Activated T-cell treated with anti-CD3 and anti-CD28 coated beads, Interleukin-2, amount 50 U/mL, for 24 hours (primary cell): ENCODE results near the gene AHCYL2.
A peak's percentile ranks its signal among the peaks of the same experiment; 100 is the strongest.
"Not testable (repeated sequence)": the region's sequence is repeated elsewhere in the genome, so short reads cannot be mapped to it uniquely, and the experiment has no call there.

Experiments used
- DNase-seq: peaks from one replicate; pipeline ENCODE4 v3.0.0-alpha.2; 2020
- H3K27ac Mint-ChIP-seq: 2 replicates; pipeline ENCODE4 v1.8.0; 2020; ENCODE audit warnings: mild to moderate bottlenecking, mixed read lengths
- H3K27me3 Mint-ChIP-seq: 2 replicates; pipeline ENCODE4 v1.8.0; 2020; ENCODE audit warnings: mixed read lengths
- H3K36me3 Mint-ChIP-seq: 2 replicates; pipeline ENCODE4 v1.8.0; 2020; ENCODE audit warnings: low read depth, mixed read lengths
- H3K4me1 Mint-ChIP-seq: 2 replicates; pipeline ENCODE4 v1.8.0; 2020; ENCODE audit warnings: low read depth, mixed read lengths
- H3K4me3 Mint-ChIP-seq: 2 replicates; pipeline ENCODE4 v1.8.0; 2020; ENCODE audit warnings: mild to moderate bottlenecking, moderate library complexity, mixed read lengths
- H3K9me3 Mint-ChIP-seq: 2 replicates; pipeline ENCODE4 v1.8.0; 2020; ENCODE audit warnings: mixed read lengths

Gene AHCYL2

GRCh38 chr7:129470411-129470810, 245.6 kb downstream of the AHCYL2 start:
- Mint-ChIP-seq H3K27me3 (no peaks in the 10 kb centered on the region), H3K4me3 (no peak overlapping the region), H3K9me3 (no peaks in the 10 kb centered on the region), H3K4me1 (peaks cover 22% of the 10 kb centered on the region), H3K27ac (peak overlapping the region; percentile 85), H3K36me3 (peaks cover 25% of the 10 kb centered on the region)
- DNase-seq = no peak

GRCh38 chr7:129471402-129471827, 246.6 kb downstream of the AHCYL2 start:
- Mint-ChIP-seq H3K27ac (peak overlapping the region; percentile 85), H3K36me3 (peaks cover 31% of the 10 kb centered on the region), H3K4me3 (no peak overlapping the region), H3K9me3 (no peaks in the 10 kb centered on the region), H3K4me1 (peaks cover 22% of the 10 kb centered on the region), H3K27me3 (no peaks in the 10 kb centered on the region)
- no peak for DNase-seq

DNA sequence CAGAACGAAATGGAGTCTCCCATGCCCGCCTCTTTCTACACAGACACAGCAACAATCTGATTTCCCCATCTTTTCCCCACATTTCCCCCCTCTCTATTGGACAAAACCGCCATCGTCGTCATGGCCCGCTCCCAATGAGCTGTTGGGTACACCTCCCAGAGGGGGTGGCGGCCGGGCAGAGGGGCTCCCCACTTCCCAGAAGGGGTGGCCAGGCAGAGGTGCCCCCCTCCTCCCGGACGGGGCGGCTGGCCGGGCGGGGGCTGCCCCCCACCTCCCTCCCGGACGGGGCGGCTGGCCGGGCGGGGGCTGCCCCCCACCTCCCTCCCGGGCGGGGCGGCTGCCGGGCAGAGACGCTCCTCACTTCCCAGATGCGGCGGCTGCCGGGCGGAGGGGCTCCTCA, 251.1 kb downstream of the AHCYL2 start:
- H3K9me3 Mint-ChIP-seq, H3K27me3 Mint-ChIP-seq, DNase-seq, H3K4me3 Mint-ChIP-seq, H3K27ac Mint-ChIP-seq: not testable (repeated sequence)
- Mint-ChIP-seq H3K4me1 (peaks cover 13% of the 10 kb centered on the region), H3K36me3 (peaks cover 70% of the 10 kb centered on the region)

GRCh38 chr7:129476398-129476797, 251.6 kb downstream of the AHCYL2 start:
- not testable (repeated sequence) for H3K27me3 Mint-ChIP-seq, H3K4me3 Mint-ChIP-seq, H3K9me3 Mint-ChIP-seq, DNase-seq, H3K27ac Mint-ChIP-seq, H3K4me1 Mint-ChIP-seq
- H3K36me3 Mint-ChIP-seq = peaks cover 72% of the 10 kb centered on the region
